Activated naive CD4-positive, alpha-beta T cell treated with anti-CD3 and anti-CD28 coated beads, Interleukin-2, amount 50 U/mL, for 72 hours (primary cell): ENCODE measurements around the gene LTK. TPM values are rescaled to one million over a fixed set of nuclear protein-coding genes. Genes with fewer than 3 reads are reported as not detected.

Experiments
- ATAC-seq, 2 donors: fragments of 150-1000 bp; cut with Tn5 transposase; 2 replicates each; pipeline ENCODE4 v1.10.0; 2021; ENCODE audit warnings: mild to moderate bottlenecking in 2 of 2, moderate library complexity in 2 of 2
- DNase-seq, 2 donors: peaks; one replicate each; pipeline ENCODE4 v3.0.0; 2021 to 2022; ENCODE audit warnings: low spot score in 2 of 2
- H3K27ac Mint-ChIP-seq, 2 donors: one replicate each; pipeline ENCODE4 v1.8.0; 2022; ENCODE audit warnings: mild to moderate bottlenecking in 2 of 2, mixed read lengths in 2 of 2
- H3K36me3 Mint-ChIP-seq, 2 donors: one replicate each; pipeline ENCODE4 v1.8.0; 2022; ENCODE audit warnings: mixed read lengths in 2 of 2
- H3K9me3 Mint-ChIP-seq, 2 donors: one replicate each; pipeline ENCODE4 v1.8.0; 2022; ENCODE audit warnings: mixed read lengths in 2 of 2
- total RNA-seq, 2 donors: library from RNA; stranded (reverse); gene quantifications; one replicate each; pipeline ENCODE4 v1.2.3, GENCODE V29; 2022

Gene LTK
- total RNA-seq, 2 donors from 2014 or later: 0.20 to 0.51 TPM

- H3K36me3 Mint-ChIP-seq: no peaks in the 10 kb centered on the region
- no peaks in the 10 kb centered on the region for H3K9me3 Mint-ChIP-seq
- no peak for ATAC-seq
- H3K27ac Mint-ChIP-seq: no peak overlapping the region
- DNase-seq: no peak
These were observed 7.9 kb downstream of the LTK start for GRCh38 chr15:41505776-41506175.

- H3K9me3 Mint-ChIP-seq: no peaks in the 10 kb centered on the region
- H3K36me3 Mint-ChIP-seq: no peaks in the 10 kb centered on the region
- H3K27ac Mint-ChIP-seq: no peak overlapping the region
- ATAC-seq: no peak
- no peak for DNase-seq
These were observed 8.7 kb downstream of the LTK start for GRCh38 chr15:41504751-41505492.

GRCh38 chr15:41503669-41504010, 10.0 kb downstream of the LTK start:
- Mint-ChIP-seq H3K27ac (no peak overlapping the region), H3K9me3 (no peaks in the 10 kb centered on the region)
- no peak for ATAC-seq

GRCh38 chr15:41502795-41503668, 10.6 kb downstream of the LTK start:
- DNase-seq (no peak), ATAC-seq (peak; percentile 16 to 21)
- no peak overlapping the region for H3K27ac Mint-ChIP-seq
- H3K36me3 Mint-ChIP-seq: no peaks in the 10 kb centered on the region
- H3K9me3 Mint-ChIP-seq: no peaks in the 10 kb centered on the region

More at GRCh38 chr15:41503669-41504010, 10.0 kb downstream of the LTK start:
- no peak for DNase-seq
- no peaks in the 10 kb centered on the region for H3K36me3 Mint-ChIP-seq

- ATAC-seq: peak; percentile 50 to 56
- H3K27ac Mint-ChIP-seq: no peak overlapping the region
- DNase-seq: peak in 1 of 2 donors; percentile 37
- no peaks in the 10 kb centered on the region for H3K36me3 Mint-ChIP-seq
- no peaks in the 10 kb centered on the region for H3K9me3 Mint-ChIP-seq
These were observed 11.5 kb downstream of the LTK start for GRCh38 chr15:41501931-41502794.

- Mint-ChIP-seq H3K9me3 (no peaks in the 10 kb centered on the region), H3K36me3 (no peaks in the 10 kb centered on the region), H3K27ac (no peak overlapping the region)
- ATAC-seq (peak; percentile 43 to 58), DNase-seq (peak in 1 of 2 donors; percentile 49)
These were observed 12.3 kb downstream of the LTK start for GRCh38 chr15:41501191-41501917.

GRCh38 chr15:41499109-41499851, 14.3 kb downstream of the LTK start:
- no peak overlapping the region for H3K27ac Mint-ChIP-seq
- H3K36me3 Mint-ChIP-seq: no peaks in the 10 kb centered on the region
- DNase-seq (no peak), ATAC-seq (no peak)
- H3K9me3 Mint-ChIP-seq: no peaks in the 10 kb centered on the region

- no peaks in the 10 kb centered on the region for H3K9me3 Mint-ChIP-seq
- no peak overlapping the region for H3K27ac Mint-ChIP-seq
- H3K36me3 Mint-ChIP-seq: no peaks in the 10 kb centered on the region
- DNase-seq (no peak), ATAC-seq (no peak)
These were observed 15.0 kb downstream of the LTK start for GRCh38 chr15:41498657-41499056.

GRCh38 chr15:41495736-41496599, 17.7 kb downstream of the LTK start:
- H3K9me3 Mint-ChIP-seq: no peaks in the 10 kb centered on the region
- ATAC-seq (no peak), DNase-seq (no peak)
- no peak overlapping the region for H3K27ac Mint-ChIP-seq
- H3K36me3 Mint-ChIP-seq: no peaks in the 10 kb centered on the region

- H3K27ac Mint-ChIP-seq: no peak overlapping the region
- no peaks in the 10 kb centered on the region for H3K9me3 Mint-ChIP-seq
- H3K36me3 Mint-ChIP-seq: peaks cover 0 to 4% of the 10 kb centered on the region in 2 donors
- ATAC-seq: no peak
- peak in 1 of 2 donors; percentile 51 for DNase-seq
These were observed 18.5 kb downstream of the LTK start for GRCh38 chr15:41494922-41495735.

- no peaks in the 10 kb centered on the region for H3K9me3 Mint-ChIP-seq
- DNase-seq (peak; percentile 58 to 75), ATAC-seq (peak; percentile 2)
- H3K36me3 Mint-ChIP-seq: peaks cover 0 to 6% of the 10 kb centered on the region in 2 donors
- H3K27ac Mint-ChIP-seq: no peak overlapping the region
These were observed 19.3 kb downstream of the LTK start for GRCh38 chr15:41494190-41494921.

GRCh38 chr15:41493902-41494189, 19.8 kb downstream of the LTK start:
- Mint-ChIP-seq H3K9me3 (no peaks in the 10 kb centered on the region), H3K27ac (no peak overlapping the region), H3K36me3 (peaks cover 0 to 6% of the 10 kb centered on the region in 2 donors)
- ATAC-seq: peak; percentile 7 to 15
- no peak for DNase-seq

GRCh38 chr15:41493205-41493901, 20.3 kb downstream of the LTK start, which contains the start of gene ITPKA:
TSS of gene ITPKA (plus strand) at chr15:41493874. CDS start at chr15:41493928, 54 bp downstream.
- DNase-seq: peak; percentile 90 to 94
- Mint-ChIP-seq H3K27ac (peak within 1 kb of the TSS; percentile 76 to 77), H3K9me3 (no peaks in the 10 kb centered on the region), H3K36me3 (peaks cover 0 to 6% of the 10 kb centered on the region in 2 donors)
- ATAC-seq: peak; percentile 78 to 80
